ENCODE results near the gene LARGE2.

LARGE2 gene

GRCh38 chr11:45928535-45929215, 6.2 kb downstream of the LARGE2 start:
- Histone ChIP-seq H4K12ac (ENCODE audit: low read depth, low read length) (no peak overlapping the region), H3K4ac (ENCODE audit: low read depth, low read length) (no peak overlapping the region), H2BK120ac (ENCODE audit: insufficient read depth, low read length, poor library complexity) (no peak overlapping the region), H3K14ac (ENCODE audit: low read length) (no peak overlapping the region), H3K27me3 (ENCODE audit: insufficient read depth, low read length) (no peaks in the 10 kb centered on the region), H3K79me1 (ENCODE audit: low read length) (peaks cover 2% of the 10 kb centered on the region), H3K27ac (ENCODE audit: low read depth, low read length) (no peak overlapping the region), H2AFZ (ENCODE audit: insufficient read depth, low read length, poor library complexity) (no peak overlapping the region), H2AK5ac (ENCODE audit: low read length) (no peak overlapping the region), H4K8ac (ENCODE audit: low read depth, low read length) (no peak overlapping the region), H2BK5ac (ENCODE audit: low read depth, low read length, poor library complexity) (no peak overlapping the region), H3K9me3 (ENCODE audit: insufficient read depth, low read depth, low read length) (no peaks in the 10 kb centered on the region), H3K9ac (ENCODE audit: low read length) (no peak overlapping the region), H2BK12ac (ENCODE audit: low read length) (no peak overlapping the region), H3K23ac (ENCODE audit: low read length) (no peak overlapping the region), H3K4me3 (ENCODE audit: low read depth, low read length) (no peak overlapping the region), H3K4me2 (ENCODE audit: low read length) (no peak overlapping the region), H3K4me1 (ENCODE audit: control insufficient read depth in 1 of 2, insufficient read depth in 2 of 2, low read length in 2 of 2) (peaks cover 9 to 15% of the 10 kb centered on the region in 2 experiments), H3K79me2 (ENCODE audit: control insufficient read depth, insufficient read depth, low read length, poor library complexity) (no peaks in the 10 kb centered on the region), H3K36me3 (ENCODE audit: control insufficient read depth in 1 of 2, insufficient read depth in 2 of 2, low read length in 2 of 2) (peaks cover 11 to 14% of the 10 kb centered on the region in 2 experiments), H4K91ac (ENCODE audit: low read depth, low read length) (no peak overlapping the region), H3K18ac (ENCODE audit: low read length) (no peak overlapping the region)
- WGBS (ENCODE audit: extremely low coverage, insufficient coverage, insufficient read length): no CpG with 5 or more reads among the region's 13 CpGs
- peak; percentile 95 to 96 for DNase-seq

- Histone ChIP-seq H4K91ac (ENCODE audit: low read depth, low read length) (no peak overlapping the region), H3K79me2 (ENCODE audit: control insufficient read depth, insufficient read depth, low read length, poor library complexity) (no peaks in the 10 kb centered on the region), H3K4ac (ENCODE audit: low read depth, low read length) (no peak overlapping the region), H3K79me1 (ENCODE audit: low read length) (peaks cover 5% of the 10 kb centered on the region), H3K18ac (ENCODE audit: low read length) (no peak overlapping the region), H4K12ac (ENCODE audit: low read depth, low read length) (no peak overlapping the region), H3K9me3 (ENCODE audit: insufficient read depth, low read depth, low read length) (no peaks in the 10 kb centered on the region), H3K4me3 (ENCODE audit: low read depth, low read length) (no peak overlapping the region), H2BK5ac (ENCODE audit: low read depth, low read length, poor library complexity) (no peak overlapping the region), H3K14ac (ENCODE audit: low read length) (no peak overlapping the region), H2AFZ (ENCODE audit: insufficient read depth, low read length, poor library complexity) (no peak overlapping the region), H2AK5ac (ENCODE audit: low read length) (no peak overlapping the region), H4K8ac (ENCODE audit: low read depth, low read length) (no peak overlapping the region), H3K4me1 (ENCODE audit: control insufficient read depth in 1 of 2, insufficient read depth in 2 of 2, low read length in 2 of 2) (peaks cover 12 to 21% of the 10 kb centered on the region in 2 experiments), H3K9ac (ENCODE audit: low read length) (no peak overlapping the region), H2BK12ac (ENCODE audit: low read length) (no peak overlapping the region), H2BK120ac (ENCODE audit: insufficient read depth, low read length, poor library complexity) (no peak overlapping the region), H3K27ac (ENCODE audit: low read depth, low read length) (no peak overlapping the region), H3K23ac (ENCODE audit: low read length) (no peak overlapping the region), H3K27me3 (ENCODE audit: insufficient read depth, low read length) (no peaks in the 10 kb centered on the region), H3K4me2 (ENCODE audit: low read length) (no peak overlapping the region), H3K36me3 (ENCODE audit: control insufficient read depth in 1 of 2, insufficient read depth in 2 of 2, low read length in 2 of 2) (peaks cover 14% of the 10 kb centered on the region in 2 experiments)
- WGBS (ENCODE audit: extremely low coverage, insufficient coverage, insufficient read length): no CpG with 5 or more reads among the region's 10 CpGs
- no peak for DNase-seq
Observed at GRCh38 chr11:45929486-45930030, 7.1 kb downstream of the LARGE2 start.

GRCh38 chr11:45930031-45930794, 7.8 kb downstream of the LARGE2 start:
- Histone ChIP-seq H4K8ac (ENCODE audit: low read depth, low read length) (no peak overlapping the region), H3K4ac (ENCODE audit: low read depth, low read length) (no peak overlapping the region), H3K4me1 (ENCODE audit: control insufficient read depth in 1 of 2, insufficient read depth in 2 of 2, low read length in 2 of 2) (peaks cover 18 to 27% of the 10 kb centered on the region in 2 experiments), H2BK5ac (ENCODE audit: low read depth, low read length, poor library complexity) (no peak overlapping the region), H4K12ac (ENCODE audit: low read depth, low read length) (no peak overlapping the region), H3K23ac (ENCODE audit: low read length) (no peak overlapping the region), H3K4me3 (ENCODE audit: low read depth, low read length) (no peak overlapping the region), H4K91ac (ENCODE audit: low read depth, low read length) (no peak overlapping the region), H3K9ac (ENCODE audit: low read length) (no peak overlapping the region), H3K36me3 (ENCODE audit: control insufficient read depth in 1 of 2, insufficient read depth in 2 of 2, low read length in 2 of 2) (peaks cover 17 to 20% of the 10 kb centered on the region in 2 experiments), H2AK5ac (ENCODE audit: low read length) (no peak overlapping the region), H3K18ac (ENCODE audit: low read length) (no peak overlapping the region), H3K79me1 (ENCODE audit: low read length) (peaks cover 5% of the 10 kb centered on the region), H3K4me2 (ENCODE audit: low read length) (no peak overlapping the region), H3K27ac (ENCODE audit: low read depth, low read length) (no peak overlapping the region), H3K9me3 (ENCODE audit: insufficient read depth, low read depth, low read length) (no peaks in the 10 kb centered on the region), H2BK12ac (ENCODE audit: low read length) (no peak overlapping the region), H3K79me2 (ENCODE audit: control insufficient read depth, insufficient read depth, low read length, poor library complexity) (no peaks in the 10 kb centered on the region), H2BK120ac (ENCODE audit: insufficient read depth, low read length, poor library complexity) (no peak overlapping the region), H3K27me3 (ENCODE audit: insufficient read depth, low read length) (no peaks in the 10 kb centered on the region), H2AFZ (ENCODE audit: insufficient read depth, low read length, poor library complexity) (no peak overlapping the region), H3K14ac (ENCODE audit: low read length) (no peak overlapping the region)
- DNase-seq: peak in 1 of 2 donors; percentile 17
- no CpG with 5 or more reads among the region's 14 CpGs for WGBS (ENCODE audit: extremely low coverage, insufficient coverage, insufficient read length)

GRCh38 chr11:45930951-45931570, 8.6 kb downstream of the LARGE2 start:
- Histone ChIP-seq H2BK120ac (ENCODE audit: insufficient read depth, low read length, poor library complexity) (no peak overlapping the region), H3K4me2 (ENCODE audit: low read length) (no peak overlapping the region), H4K91ac (ENCODE audit: low read depth, low read length) (no peak overlapping the region), H3K27ac (ENCODE audit: low read depth, low read length) (no peak overlapping the region), H3K4me3 (ENCODE audit: low read depth, low read length) (no peak overlapping the region), H3K9ac (ENCODE audit: low read length) (no peak overlapping the region), H3K79me2 (ENCODE audit: control insufficient read depth, insufficient read depth, low read length, poor library complexity) (no peaks in the 10 kb centered on the region), H3K27me3 (ENCODE audit: insufficient read depth, low read length) (no peaks in the 10 kb centered on the region), H2AK5ac (ENCODE audit: low read length) (no peak overlapping the region), H3K36me3 (ENCODE audit: control insufficient read depth in 1 of 2, insufficient read depth in 2 of 2, low read length in 2 of 2) (peaks cover 18 to 22% of the 10 kb centered on the region in 2 experiments), H4K12ac (ENCODE audit: low read depth, low read length) (no peak overlapping the region), H2AFZ (ENCODE audit: insufficient read depth, low read length, poor library complexity) (no peak overlapping the region), H3K79me1 (ENCODE audit: low read length) (peaks cover 5% of the 10 kb centered on the region), H3K4me1 (ENCODE audit: control insufficient read depth in 1 of 2, insufficient read depth in 2 of 2, low read length in 2 of 2) (peaks cover 19 to 29% of the 10 kb centered on the region in 2 experiments), H3K18ac (ENCODE audit: low read length) (no peak overlapping the region), H3K4ac (ENCODE audit: low read depth, low read length) (no peak overlapping the region), H3K14ac (ENCODE audit: low read length) (no peak overlapping the region), H3K23ac (ENCODE audit: low read length) (no peak overlapping the region), H2BK5ac (ENCODE audit: low read depth, low read length, poor library complexity) (no peak overlapping the region), H4K8ac (ENCODE audit: low read depth, low read length) (no peak overlapping the region), H2BK12ac (ENCODE audit: low read length) (no peak overlapping the region), H3K9me3 (ENCODE audit: insufficient read depth, low read depth, low read length) (no peaks in the 10 kb centered on the region)
- no CpG with 5 or more reads among the region's 8 CpGs for whole genome bisulfite sequencing (ENCODE audit: extremely low coverage, insufficient coverage, insufficient read length)
- DNase-seq: no peak
